GM20431 (cell line): ENCODE results near the gene DHRSX.
"Not testable (repeated sequence)": the region's sequence is repeated elsewhere in the genome, so short reads cannot be mapped to it uniquely, and the experiment has no call there.

ENCODE experiments used
- in situ Hi-C: fragments of 300-500 bp; cut with MseI, MboI; formaldehyde crosslinking; loops from one replicate; pipeline ENCODE4 v1.15.0; 2020; ENCODE audit warnings: low sequenced_read_pairs; ENCODE audit not compliant: unreplicated experiment

DHRSX gene

DNA sequence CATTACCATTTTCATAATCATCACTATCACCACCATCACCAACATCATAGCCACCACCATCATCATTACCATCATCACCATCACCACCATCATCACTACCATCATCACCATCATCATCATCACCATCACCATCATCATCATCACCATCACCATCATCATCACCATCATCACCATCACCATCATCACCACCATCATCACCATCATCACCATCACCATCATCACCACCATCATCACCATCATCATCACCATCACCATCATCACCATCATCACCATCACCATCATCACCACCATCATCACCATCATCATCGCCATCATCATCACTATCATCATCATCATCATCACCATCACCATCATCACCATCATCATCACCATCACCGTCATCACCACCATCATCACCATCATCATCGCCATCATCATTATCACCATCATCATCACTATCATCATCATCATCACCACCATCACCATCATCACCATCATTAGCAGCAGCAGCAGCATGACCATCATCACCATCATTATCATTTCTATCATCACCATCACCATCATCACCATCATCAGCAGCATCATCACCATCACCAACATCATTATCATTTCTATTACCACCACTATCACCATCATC is 118.2 kb downstream of the DHRSX start:
- in situ Hi-C loops: not testable (repeated sequence)

DNA sequence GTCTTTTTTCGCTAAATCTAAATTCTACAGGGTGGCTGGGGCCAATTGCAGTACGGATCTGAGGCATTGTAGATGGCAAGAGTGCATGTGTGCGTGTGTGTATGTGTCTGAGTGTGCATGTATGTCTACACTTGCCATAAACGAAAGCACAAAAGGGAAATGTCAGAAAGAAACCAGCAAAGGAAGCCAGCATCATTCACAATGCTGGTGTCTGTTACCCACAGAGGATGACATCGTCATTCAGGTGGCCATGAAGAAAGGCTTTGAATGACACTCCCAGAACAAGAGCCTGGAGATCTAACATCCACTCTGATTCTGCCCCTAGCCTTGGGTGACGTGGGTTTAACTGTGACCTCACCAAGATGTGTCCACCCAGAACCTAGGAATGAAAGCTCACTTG is 124.6 kb downstream of the DHRSX start:
- in situ Hi-C loops: no loop called here

DNA sequence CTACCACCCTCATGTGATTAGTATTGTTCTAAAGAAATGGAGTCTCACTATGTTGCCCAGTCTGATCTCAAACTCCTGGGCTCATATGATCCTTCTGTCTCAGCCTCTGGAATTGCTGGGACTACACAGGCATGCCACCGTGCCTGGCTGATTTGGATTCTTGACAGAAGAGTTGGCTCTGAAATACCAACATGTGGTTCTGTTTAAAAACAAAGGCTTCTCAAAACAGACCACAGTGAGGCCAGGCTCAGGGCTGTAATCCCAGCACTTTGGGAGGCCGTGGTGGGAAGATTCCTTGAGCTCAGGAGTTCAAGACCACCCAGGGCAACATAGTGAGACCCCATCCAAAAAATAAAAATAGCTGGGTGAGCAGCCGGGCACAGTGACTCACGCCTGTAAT is 126.7 kb downstream of the DHRSX start:
- in situ Hi-C loops: no loop called here

DNA sequence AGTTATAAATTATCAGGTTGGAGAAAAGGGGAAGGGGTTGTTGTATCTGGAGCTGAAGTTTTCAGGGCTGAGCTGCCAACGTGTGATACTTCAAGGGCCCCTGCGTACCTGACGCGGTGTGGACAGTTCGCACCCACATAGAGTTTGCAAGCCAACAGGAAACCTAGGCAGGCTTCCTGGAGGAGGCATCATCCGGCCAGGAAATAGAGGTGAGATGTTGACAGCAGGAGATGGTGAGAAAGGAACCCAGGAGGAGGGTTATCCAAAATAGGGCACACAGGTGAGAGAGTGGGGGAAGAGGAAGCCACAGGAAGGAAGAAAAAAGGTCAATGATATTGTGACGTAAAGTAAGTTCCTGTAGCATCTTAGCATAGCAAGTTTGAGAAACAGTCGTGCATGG is 127.2 kb downstream of the DHRSX start:
- in situ Hi-C loops: no loop called here

DNA sequence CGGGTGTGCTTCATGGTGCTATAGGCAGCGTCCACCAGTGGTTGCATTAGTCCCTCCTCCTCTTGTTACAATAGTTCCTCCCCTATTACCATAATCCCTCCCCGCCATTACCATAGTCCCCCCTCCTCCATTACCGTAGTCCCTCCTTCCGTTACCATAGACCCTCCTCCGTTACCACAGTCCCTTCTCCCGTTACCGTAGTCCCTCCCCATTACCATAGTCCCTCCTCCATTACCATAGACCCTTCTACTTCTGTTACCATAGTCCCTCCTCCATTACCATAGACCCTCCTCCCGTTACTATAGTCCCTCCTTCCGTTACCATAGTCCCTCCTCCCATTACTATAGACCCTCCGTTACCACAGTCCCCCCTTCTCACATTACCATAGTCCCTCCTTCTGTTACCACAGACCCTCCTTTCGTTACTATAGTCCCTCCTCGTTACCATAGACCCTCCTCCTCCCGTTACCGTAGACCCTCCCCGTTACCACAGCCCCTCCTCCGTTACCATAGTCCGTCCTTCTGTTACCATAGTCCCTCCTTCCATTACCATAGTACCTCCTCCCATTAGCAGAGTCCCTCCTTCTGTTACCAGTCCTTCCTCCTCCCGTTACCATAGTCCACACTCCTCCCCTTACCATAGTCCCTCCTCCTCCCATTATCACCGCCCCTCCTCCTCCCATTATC is 129.6 kb downstream of the DHRSX start:
- in situ Hi-C loops: no loop called here

DNA sequence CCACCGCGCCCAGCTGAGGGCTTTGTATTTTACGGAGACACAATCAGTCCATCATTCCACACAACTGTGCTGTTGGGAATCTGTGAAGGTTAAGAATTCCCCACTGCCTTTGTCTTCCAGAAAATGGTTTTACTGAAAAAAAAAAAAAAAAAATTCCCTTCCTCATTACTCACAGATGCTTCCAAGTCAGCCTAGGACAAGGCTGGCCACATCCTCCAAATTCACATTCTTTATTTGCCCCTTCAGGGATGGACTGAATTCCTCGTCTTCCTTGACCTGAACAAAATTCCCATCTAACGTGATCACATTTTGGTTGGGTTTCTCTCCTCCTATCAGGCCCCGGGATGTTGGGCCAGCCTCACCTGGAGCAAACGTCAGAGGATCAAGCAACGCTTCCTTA is 130.3 kb downstream of the DHRSX start:
- in situ Hi-C loops: no loop called here

DNA sequence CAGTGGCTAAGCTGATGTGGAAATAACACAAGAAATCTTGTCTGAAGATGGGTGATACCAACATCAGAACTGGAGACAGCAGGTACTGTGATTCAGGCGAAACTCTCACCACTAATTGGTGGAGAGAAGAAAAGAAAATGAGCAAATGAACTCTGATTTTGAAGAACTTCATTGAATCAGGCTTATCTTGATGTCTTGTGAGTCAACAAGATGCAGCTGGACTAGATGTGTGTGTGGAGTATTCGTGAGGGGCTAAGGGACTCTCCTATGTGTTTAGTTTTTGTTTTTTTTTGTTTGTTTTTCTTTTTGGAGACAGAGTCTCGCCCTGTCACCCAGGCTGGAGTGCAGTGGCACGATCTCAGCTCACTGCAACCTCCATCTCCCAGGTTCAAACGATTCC is 131.6 kb downstream of the DHRSX start:
- in situ Hi-C loops: no loop called here

DNA sequence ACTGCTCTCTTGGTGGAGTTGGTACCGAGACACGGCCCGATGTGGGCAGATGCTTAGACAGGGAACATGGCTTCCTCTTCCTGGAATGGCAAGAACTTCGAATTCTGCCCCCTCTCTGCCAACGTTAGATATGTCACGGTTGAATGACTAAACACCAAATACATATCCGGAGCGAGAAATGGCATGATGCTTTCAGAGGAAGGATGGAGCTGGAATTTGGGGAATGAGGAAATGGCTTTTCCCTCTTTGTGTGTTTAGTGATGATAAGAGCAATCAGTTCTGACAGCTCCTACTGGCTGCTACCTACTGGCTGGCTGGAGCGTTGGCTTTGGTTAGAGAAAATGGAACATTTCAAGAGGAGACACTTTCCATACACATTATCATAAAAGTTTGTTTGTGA is 140.0 kb downstream of the DHRSX start:
- in situ Hi-C loops: no loop called here

DNA sequence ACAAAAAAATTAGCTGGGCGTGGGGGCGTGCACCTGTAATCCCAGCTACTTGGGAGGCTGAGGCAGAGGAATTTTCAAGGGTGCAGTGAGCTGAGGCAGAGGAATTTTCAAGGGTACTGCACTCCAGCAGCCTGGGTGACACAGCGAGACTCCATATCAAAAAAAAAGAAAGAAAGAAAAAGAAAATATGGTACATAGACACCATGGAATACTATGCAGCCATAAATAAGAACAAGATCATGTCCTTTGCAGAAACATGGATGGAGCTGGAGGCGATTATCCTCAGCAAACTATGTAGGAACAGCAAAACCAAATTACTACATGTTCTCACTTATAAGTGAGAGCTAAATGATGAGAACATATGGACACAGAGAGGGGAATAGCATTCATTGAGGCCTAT is 141.3 kb downstream of the DHRSX start:
- in situ Hi-C loops: not testable (repeated sequence)

DNA sequence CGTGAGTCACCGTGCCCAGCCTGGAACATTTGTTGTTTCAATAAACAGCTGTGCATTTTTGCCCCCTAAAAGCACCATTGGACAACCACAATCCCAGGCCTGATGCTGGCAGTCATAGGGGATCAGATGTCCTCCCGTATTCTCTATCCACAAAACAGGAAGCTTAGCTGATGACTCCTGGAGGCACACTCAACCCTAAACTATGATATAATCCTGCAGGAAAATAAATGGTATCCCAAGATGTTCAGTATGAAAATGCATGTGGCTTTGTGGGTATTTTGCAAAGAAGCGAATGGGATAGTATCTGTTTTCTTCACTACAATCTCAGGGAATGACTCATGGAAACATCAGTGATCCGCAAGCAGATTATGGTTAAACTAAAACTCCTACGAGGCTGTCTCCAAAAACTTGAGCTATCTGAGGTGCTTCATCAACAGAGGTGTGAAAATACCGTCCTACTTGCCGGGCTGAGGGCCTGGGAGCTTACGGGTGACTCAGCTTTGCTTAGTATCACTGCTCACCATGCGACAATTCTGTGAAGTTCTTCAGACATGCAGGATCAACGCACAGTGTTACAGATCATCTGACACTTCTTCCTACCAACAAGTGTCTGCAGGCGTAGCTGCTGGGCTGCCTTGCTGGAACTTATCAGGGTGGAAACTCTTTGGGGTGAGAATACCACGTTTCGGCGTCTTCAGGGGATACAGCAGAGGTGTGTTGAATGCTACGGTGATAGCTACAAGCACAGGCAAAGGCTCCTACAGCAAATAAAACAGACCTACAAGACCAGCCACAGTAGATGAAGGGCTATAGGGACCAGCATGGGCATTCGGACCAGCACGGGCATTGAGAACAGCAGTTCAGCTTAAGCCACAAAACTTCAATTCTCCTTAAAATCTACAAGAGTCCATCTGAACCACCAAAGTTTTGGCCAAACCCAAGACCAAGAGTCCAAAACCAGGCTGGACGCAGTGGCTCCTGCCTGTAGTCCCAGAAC is 148.5 kb downstream of the DHRSX start:
- in situ Hi-C loops: no loop called here

DNA sequence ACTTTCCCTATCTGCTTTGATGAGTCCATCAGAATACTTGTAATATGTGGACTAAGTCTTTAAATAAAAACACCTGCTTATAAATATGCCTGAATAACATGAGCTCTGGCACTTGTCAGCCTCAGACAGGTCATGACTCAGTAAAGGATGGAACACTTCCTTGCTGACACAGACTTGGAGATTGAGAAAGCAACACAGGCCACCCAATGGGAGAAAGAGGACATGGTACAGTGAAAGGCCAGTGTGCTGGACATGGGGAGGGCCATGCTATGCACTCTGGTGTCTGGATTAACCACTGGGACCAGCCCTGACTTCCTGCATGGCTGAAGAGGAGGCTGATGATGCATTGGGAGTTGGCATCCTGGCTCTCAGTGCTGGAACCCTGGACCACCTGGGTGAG is 149.5 kb downstream of the DHRSX start:
- in situ Hi-C loops: no loop called here

DNA sequence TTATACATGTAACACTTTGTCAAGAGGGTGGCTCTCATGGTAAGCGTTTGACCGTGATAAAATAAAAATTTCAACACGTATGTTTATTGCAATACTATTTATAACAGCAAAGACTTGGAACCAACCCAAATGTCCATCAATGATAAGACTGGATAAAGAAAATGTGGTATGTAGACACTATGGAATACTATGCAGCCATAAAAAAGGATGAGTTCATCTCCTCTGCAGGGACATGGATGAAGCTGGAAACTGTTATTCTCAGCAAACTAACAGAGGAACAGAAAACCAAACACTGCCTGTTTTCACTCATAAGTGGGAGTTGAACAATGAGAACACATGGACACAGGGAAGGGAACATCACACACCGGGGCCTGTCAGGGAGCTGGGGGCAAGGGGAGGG is 150.1 kb downstream of the DHRSX start:
- in situ Hi-C loops: not testable (repeated sequence)

DNA sequence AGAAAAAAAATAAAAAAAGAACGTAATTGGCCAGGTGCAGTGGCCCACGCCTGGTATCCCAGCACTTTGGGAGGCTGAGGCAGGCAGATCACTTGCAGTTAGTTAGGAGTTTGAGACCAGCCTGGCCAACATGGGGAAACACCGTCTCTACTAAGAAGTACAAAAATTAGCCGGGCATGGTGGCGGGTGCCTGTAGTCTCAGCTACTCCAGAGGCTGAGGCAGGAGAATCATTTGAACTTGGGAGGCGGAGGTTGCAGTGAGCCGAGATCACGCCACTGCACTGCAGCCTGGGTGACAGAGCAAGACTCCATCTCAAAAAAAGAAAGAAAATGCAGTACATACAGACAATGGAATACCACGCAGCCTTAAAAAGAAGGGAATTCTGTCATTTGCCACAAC is 150.7 kb downstream of the DHRSX start:
- in situ Hi-C loops: not testable (repeated sequence)

DNA sequence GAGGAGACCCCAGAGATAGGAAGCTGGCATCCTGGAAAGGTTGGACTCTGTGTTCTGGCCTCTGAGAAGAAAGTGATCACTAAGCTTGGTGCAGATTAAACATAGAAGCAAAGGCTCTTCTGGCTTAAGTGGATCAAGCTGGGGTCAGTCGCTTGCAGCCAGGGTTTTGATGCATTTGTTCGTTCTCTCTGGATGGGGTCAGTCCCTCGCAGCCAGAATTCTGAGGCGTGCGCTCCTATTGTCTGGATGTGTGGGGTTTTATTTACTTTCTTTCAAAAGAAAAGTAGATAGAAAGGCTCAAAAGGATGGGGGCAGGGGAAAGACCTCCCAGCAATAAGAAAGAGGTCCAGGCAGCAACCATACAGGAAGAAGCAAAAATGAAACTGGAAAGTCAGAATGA is 152.6 kb downstream of the DHRSX start:
- in situ Hi-C loops: no loop called here

DNA sequence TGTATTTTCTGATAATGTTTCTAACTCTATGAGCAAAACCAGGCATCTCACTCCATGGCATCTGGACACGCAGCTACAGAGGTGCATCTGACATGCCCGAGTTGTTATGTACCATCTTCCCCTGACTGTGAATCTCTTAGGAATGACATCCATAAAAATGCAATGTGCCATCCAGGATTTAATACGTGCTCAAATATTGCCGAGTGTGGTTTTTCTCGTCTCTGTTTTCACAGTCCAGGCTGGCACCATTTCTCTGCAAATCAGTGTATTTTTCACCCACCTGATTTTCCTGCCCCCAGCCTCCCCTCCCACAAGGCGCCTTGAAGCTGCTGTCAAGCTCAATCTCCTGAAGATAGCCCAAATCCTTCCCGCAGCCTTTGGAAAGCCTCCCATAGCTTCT is 154.6 kb downstream of the DHRSX start:
- in situ Hi-C loops: no loop called here

DNA sequence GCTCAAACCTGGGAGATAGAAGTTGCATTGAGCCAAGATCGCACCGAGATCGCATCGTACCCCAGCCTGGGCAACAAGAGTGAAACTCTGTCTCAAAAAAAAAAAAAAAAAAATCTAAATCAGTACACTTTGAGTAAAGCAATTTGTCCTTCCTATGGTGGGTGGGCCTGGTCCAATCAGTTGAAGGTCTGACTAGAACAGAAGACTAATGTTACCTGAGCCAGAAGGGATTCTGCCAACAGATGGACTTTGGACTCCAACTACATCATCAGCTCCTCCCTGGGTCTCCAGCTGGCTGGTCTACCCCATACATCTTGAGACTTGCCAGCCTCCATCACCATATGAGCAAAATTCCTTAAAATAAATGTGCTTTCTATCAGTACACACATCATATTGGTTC is 155.2 kb downstream of the DHRSX start:
- in situ Hi-C loops: no loop called here

DNA sequence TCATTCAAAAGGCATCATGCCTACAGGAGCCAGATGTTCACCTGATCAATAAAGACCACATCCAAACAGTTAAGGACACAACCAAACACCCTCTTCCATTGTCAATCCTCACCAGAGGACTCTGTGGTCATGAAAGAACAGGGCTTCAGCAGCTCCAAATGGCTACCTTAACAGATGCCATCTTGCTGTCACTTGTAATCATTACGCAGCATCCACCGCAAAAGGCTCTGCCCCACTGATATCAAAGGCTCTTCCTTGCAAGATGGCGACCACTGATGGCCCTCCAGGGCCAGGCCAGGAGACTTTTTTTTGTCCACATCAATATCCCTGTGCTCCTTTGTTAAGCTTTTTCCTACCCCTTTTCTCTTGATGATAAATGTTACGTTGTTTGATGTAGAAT is 157.4 kb downstream of the DHRSX start:
- in situ Hi-C loops: no loop called here

DNA sequence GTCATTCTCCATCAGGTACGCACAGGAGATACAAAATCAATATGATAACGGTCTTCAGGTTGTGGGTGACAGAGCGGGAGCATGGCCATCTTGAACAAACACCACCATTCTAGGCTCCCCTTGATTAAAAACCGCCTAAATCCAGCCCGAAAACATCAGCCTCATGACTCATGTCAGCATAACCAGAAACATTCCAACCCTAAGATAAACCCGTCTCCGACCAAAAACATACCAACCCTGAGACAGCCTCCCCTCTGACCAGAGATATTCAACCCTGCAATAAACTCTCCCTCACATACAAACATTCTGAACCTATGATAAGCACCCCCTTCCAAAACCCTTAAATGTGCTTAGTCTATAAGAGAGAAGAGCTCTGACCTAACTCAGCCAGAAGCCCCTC is 157.9 kb downstream of the DHRSX start:
- in situ Hi-C loops: no loop called here

DNA sequence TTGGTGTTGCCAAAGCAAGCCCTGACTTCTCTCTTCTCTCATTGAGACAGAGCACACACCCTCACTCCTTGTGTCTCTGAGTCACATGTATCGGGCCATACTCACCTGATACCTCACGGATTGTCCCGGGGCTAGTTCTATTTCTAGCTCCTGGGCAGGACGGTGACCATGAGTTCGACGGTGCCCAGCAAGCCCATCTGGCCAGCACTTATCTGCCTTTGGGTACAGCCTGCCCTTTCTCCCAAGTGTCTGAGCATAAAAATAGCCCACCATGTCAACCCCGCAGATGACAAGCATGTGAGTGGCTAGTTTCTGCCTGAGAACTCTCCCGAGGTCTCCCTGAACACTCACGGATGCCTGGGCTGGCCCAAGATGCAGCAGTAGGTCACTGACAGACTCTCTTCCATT is 158.5 kb downstream of the DHRSX start:
- in situ Hi-C loops: no loop called here

DNA sequence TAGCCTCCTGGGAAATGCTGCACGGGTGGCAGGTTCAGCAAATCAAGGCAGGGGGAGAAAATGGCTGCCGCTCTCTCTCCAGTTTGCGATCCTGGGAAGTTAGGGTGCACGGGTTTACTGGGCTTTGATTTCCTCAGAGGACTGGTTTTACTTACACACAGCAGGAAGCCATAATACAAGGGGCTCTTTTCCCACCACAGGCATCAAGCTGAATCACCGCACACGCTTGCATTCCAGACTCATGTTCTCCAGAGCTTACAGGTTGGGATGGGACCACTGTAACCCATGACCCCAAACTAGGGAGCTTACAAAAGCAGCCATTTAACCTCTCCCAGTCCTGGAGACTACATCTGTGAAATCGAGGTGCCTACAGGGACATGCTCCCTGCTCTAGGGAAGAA is 159.8 kb downstream of the DHRSX start:
- in situ Hi-C loops: no loop called here

DNA sequence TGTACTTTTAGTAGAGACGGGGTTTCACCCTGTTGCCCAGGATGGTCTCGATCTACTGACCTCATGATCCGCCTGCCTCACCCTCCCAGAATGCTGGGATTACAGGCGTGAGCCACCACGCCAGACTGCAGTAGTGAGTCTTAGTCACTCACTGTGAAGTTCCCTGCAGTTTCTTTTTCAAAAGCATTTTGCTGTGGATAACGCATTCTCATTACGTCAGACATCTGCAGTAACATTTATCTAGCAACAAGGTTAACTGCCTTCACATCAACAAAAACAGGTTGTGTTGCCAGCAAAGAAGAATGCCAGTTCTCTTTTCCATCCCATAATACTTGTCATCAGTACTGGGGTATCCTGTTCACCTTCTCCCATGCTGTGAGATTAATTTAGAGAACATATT is 164.6 kb downstream of the DHRSX start:
- in situ Hi-C loops: no loop called here
